Renal cortical epithelial cell (primary cell): ENCODE measurements around the gene TDRD6. TPM values are rescaled to one million over a fixed set of nuclear protein-coding genes. Genes with fewer than 3 reads are reported as not detected.
"Not testable (repeated sequence)": the region's sequence is repeated elsewhere in the genome, so short reads cannot be mapped to it uniquely, and the experiment has no call there.

Experiments used
- DNase-seq: peaks from one replicate; pipeline ENCODE4 v3.0.0-alpha.2; 2011; ENCODE audit warnings: low read depth
- total RNA-seq: library from RNA; depleted of rRNA; stranded (reverse); fragments of >200 nt; gene quantifications from 2 replicates; pipeline ENCODE4 v1.2.3, GENCODE V29; 2014

TDRD6 gene
- total RNA-seq, 1 donor from 2014 or later: 0.35 TPM

GRCh38 chr6:46744159-46744725, 56.6 kb downstream of the TDRD6 start:
- DNase-seq: not testable (repeated sequence)

GRCh38 chr6:46745973-46746372, 58.3 kb downstream of the TDRD6 start:
- DNase-seq: no peak

DNA sequence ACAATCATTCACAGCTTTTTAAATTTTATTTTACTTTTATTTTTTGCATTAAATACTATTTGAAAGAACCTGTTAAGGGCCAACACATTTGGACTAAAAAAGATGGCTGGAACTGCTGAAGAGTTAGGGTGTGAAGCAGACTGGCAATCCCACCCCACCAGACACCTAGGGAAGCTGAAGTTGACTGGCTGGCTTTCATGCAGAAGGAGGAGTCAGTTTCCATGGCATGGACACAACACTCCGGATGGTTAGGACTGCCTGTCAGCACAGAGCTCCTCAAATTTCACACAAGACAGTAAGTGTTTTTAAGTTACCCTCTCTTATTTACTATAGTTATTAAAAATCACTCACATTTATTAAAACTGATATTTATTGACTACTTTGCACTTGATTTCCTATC, 59.0 kb downstream of the TDRD6 start, which contains the start of gene ANKRD66:
Gene ANKRD66 (plus strand): TSS at position 238 of the 400 bp plus-strand sequence. CDS start 5,016 bp downstream, outside the sequence.
- no peak for DNase-seq

GRCh38 chr6:46748940-46749503, 61.3 kb downstream of the TDRD6 start:
- no peak for DNase-seq

DNA sequence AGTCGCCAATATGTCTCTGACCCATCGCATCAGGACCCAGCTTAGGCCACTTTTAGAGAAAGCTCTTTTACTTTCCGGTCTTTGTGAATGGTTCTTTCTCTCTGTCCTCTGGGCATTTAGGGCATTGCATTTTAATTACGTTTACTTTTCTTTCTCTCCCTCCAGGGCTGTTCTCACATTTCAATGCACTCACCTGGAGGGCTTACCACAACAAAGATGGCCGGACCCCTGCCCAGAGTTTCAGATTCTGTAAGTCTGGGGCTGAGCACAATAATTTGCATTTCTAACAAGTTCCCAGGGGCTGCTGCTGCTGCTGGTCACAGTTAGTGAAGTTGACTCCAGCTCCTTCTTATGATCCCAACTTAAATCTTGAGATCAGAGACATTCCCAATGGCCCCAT, 62.0 kb downstream of the TDRD6 start:
- no peak for DNase-seq

GRCh38 chr6:46751658-46752057, 64.0 kb downstream of the TDRD6 start:
- no peak for DNase-seq

Other genes starting within 250 kb of the TDRD6 start
- gene RCAN2, start 196.4 kb upstream of the TDRD6 start, total RNA-seq: 1.6 and 3.1 TPM in 2 replicates
- 0.69 and 5.2 TPM in 2 replicates for gene CYP39A1, start 35.1 kb upstream of the TDRD6 start, total RNA-seq
- 2.3 and 15.3 TPM in 2 replicates for gene SLC25A27, start 34.9 kb upstream of the TDRD6 start, total RNA-seq
- 0.10 and 0.87 TPM in 2 replicates for gene PLA2G7, start 47.5 kb downstream of the TDRD6 start, total RNA-seq
- gene ANKRD66, start 59.0 kb downstream of the TDRD6 start, total RNA-seq: not detected in 2 replicates
- not detected in 2 replicates for gene MEP1A, start 105.5 kb downstream of the TDRD6 start, total RNA-seq
- gene ADGRF5, start 234.1 kb downstream of the TDRD6 start, total RNA-seq: 0.17 and 0.70 TPM in 2 replicates